ENCODE data around the gene RNASE12.

DNA sequence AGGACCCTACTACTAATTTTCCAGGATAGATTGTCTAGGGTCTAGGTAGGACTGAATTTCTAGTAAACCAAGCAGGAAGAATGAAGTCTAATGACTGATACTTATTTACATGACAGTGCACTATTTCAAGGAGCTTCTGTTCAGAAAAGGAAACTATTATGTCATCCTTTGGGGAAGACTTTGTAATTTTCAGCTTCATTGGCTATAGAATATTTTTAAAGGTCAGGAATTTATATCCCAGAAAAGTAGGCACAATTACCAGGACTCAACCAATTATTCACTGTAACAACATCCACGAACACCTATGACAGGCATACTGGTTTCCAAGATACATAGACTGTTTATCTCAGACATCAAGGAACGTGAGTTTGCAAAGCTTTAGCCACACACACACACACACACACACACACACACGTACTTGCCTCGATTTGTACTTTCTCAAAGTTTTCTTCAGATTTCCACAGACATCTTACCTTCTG is 27.1 kb upstream of the RNASE12 start:
- no peak for TF ChIP-seq GATA2 (IDR thresholded peaks at IDR 0.05; ENCODE audit: low read depth, low read length)
- no peak for TF ChIP-seq GATA3 (IDR thresholded peaks at IDR 0.05; ENCODE audit: low read depth, low read length)
